Measurements from ENCODE around the gene SIRT1.

Gene SIRT1

GRCh38 chr10:67914777-67915340 lies 30.4 kb downstream of the SIRT1 start:
- no peak for TF ChIP-seq ZNF384 (IDR thresholded peaks at IDR 0.05)
- no peak for TF ChIP-seq PKNOX1 (IDR thresholded peaks at IDR 0.05)
- no peak for TF ChIP-seq FOXA1 (IDR thresholded peaks at IDR 0.05)
- no peak for TF ChIP-seq LEF1 (IDR thresholded peaks at IDR 0.05; ENCODE audit: borderline replicate concordance)
- TF ChIP-seq FOXM1 (IDR thresholded peaks at IDR 0.05; ENCODE audit: borderline replicate concordance), result no peak
- TF ChIP-seq HDGF (IDR thresholded peaks at IDR 0.05; ENCODE audit: borderline replicate concordance), result no peak
- TF ChIP-seq L3MBTL2 (conservative IDR thresholded peaks at IDR 0.05), result no peak
- no peak for TF ChIP-seq CTBP1 (IDR thresholded peaks at IDR 0.05; ENCODE audit: borderline replicate concordance)
- TF ChIP-seq FOXK2 (IDR thresholded peaks at IDR 0.05), result no peak
- no peak for TF ChIP-seq SUZ12 (IDR thresholded peaks at IDR 0.05)
- TF ChIP-seq ELF4 (IDR thresholded peaks at IDR 0.05), result no peak
- no peak for TF ChIP-seq TARDBP (IDR thresholded peaks at IDR 0.05)
- TF ChIP-seq ARNT (IDR thresholded peaks at IDR 0.05), result no peak
- no peak for TF ChIP-seq NFRKB (IDR thresholded peaks at IDR 0.05)
- TF ChIP-seq SP1 (IDR thresholded peaks at IDR 0.05), result no peak
- no peak for TF ChIP-seq BHLHE40 (IDR thresholded peaks at IDR 0.05; ENCODE audit: borderline replicate concordance)
- ChIA-PET CTCF (no interaction called here), POLR2A (no interaction called here)
- DNase-seq (ENCODE audit: extremely low spot score), result no peak

GRCh38 chr10:67917169-67917568 lies 32.7 kb downstream of the SIRT1 start:
- DNase-seq (ENCODE audit: extremely low spot score), result no peak
- ChIA-PET POLR2A (no interaction called here), CTCF (interaction anchor here (0.6 kb wide), 1 partner anchor 102 kb away, joined by 4 read pairs; no protein-coding TSS in a partner anchor)
- no peak for TF ChIP-seq L3MBTL2 (conservative IDR thresholded peaks at IDR 0.05)
- no peak for TF ChIP-seq FOXK2 (IDR thresholded peaks at IDR 0.05)
- TF ChIP-seq BHLHE40 (IDR thresholded peaks at IDR 0.05; ENCODE audit: borderline replicate concordance), result no peak
- TF ChIP-seq HDGF (IDR thresholded peaks at IDR 0.05; ENCODE audit: borderline replicate concordance), result no peak
- no peak for TF ChIP-seq FOXM1 (IDR thresholded peaks at IDR 0.05; ENCODE audit: borderline replicate concordance)
- TF ChIP-seq FOXA1 (IDR thresholded peaks at IDR 0.05), result no peak

- ChIA-PET CTCF (no interaction called here), POLR2A (no interaction called here)
- TF ChIP-seq FOXA1 (IDR thresholded peaks at IDR 0.05), result no peak
- TF ChIP-seq ZNF384 (IDR thresholded peaks at IDR 0.05), result no peak
- TF ChIP-seq ELF4 (IDR thresholded peaks at IDR 0.05), result no peak
- TF ChIP-seq LEF1 (IDR thresholded peaks at IDR 0.05; ENCODE audit: borderline replicate concordance), result no peak
- TF ChIP-seq PKNOX1 (IDR thresholded peaks at IDR 0.05), result no peak
- TF ChIP-seq FOXM1 (IDR thresholded peaks at IDR 0.05; ENCODE audit: borderline replicate concordance), result no peak
- TF ChIP-seq ARNT (IDR thresholded peaks at IDR 0.05), result no peak
- TF ChIP-seq L3MBTL2 (conservative IDR thresholded peaks at IDR 0.05), result no peak
- TF ChIP-seq HDGF (IDR thresholded peaks at IDR 0.05; ENCODE audit: borderline replicate concordance), result no peak
- no peak for TF ChIP-seq NFRKB (IDR thresholded peaks at IDR 0.05)
- TF ChIP-seq FOXK2 (IDR thresholded peaks at IDR 0.05), result no peak
- no peak for DNase-seq (ENCODE audit: extremely low spot score)
Observed at GRCh38 chr10:67917679-67918078, 33.2 kb downstream of the SIRT1 start.

GRCh38 chr10:67921065-67921464 lies 36.6 kb downstream of the SIRT1 start:
- CTCF ChIA-PET, result no interaction called here
- POLR2A ChIA-PET, result no interaction called here
- DNase-seq (ENCODE audit: extremely low spot score), result no peak
- TF ChIP-seq ZNF384 (IDR thresholded peaks at IDR 0.05), result no peak
- no peak for TF ChIP-seq TARDBP (IDR thresholded peaks at IDR 0.05)
- TF ChIP-seq CTBP1 (IDR thresholded peaks at IDR 0.05; ENCODE audit: borderline replicate concordance), result no peak
- TF ChIP-seq SP1 (IDR thresholded peaks at IDR 0.05), result no peak
- no peak for TF ChIP-seq FOXA1 (IDR thresholded peaks at IDR 0.05)
- TF ChIP-seq FOXK2 (IDR thresholded peaks at IDR 0.05), result no peak
- TF ChIP-seq SUZ12 (IDR thresholded peaks at IDR 0.05), result no peak
- no peak for TF ChIP-seq HDGF (IDR thresholded peaks at IDR 0.05; ENCODE audit: borderline replicate concordance)
- no peak for TF ChIP-seq LEF1 (IDR thresholded peaks at IDR 0.05; ENCODE audit: borderline replicate concordance)
- TF ChIP-seq BHLHE40 (IDR thresholded peaks at IDR 0.05; ENCODE audit: borderline replicate concordance), result no peak
- no peak for TF ChIP-seq ELF4 (IDR thresholded peaks at IDR 0.05)

- no peak for DNase-seq (ENCODE audit: extremely low spot score)
- CTCF ChIA-PET, result interaction anchor here (0.6 kb wide), 1 partner anchor 209 kb away, joined by 4 read pairs; no protein-coding TSS in a partner anchor
- TF ChIP-seq ARNT (IDR thresholded peaks at IDR 0.05) (no peak), L3MBTL2 (conservative IDR thresholded peaks at IDR 0.05) (no peak)
- POLR2A ChIA-PET, result interaction anchor here (1.5 kb wide), 1 partner anchor 408 kb away, joined by 3 read pairs; the partner anchor contains the start of gene HNRNPH3
Observed at GRCh38 chr10:67923551-67923950, 39.1 kb downstream of the SIRT1 start.

GRCh38 chr10:67924136-67924535 lies 39.7 kb downstream of the SIRT1 start:
- DNase-seq (ENCODE audit: extremely low spot score), result no peak
- no peak for TF ChIP-seq SP1 (IDR thresholded peaks at IDR 0.05)
- no peak for TF ChIP-seq BHLHE40 (IDR thresholded peaks at IDR 0.05; ENCODE audit: borderline replicate concordance)
- TF ChIP-seq LEF1 (IDR thresholded peaks at IDR 0.05; ENCODE audit: borderline replicate concordance), result no peak
- no peak for TF ChIP-seq L3MBTL2 (conservative IDR thresholded peaks at IDR 0.05)
- TF ChIP-seq SUZ12 (IDR thresholded peaks at IDR 0.05), result no peak
- no peak for TF ChIP-seq ARNT (IDR thresholded peaks at IDR 0.05)
- no peak for TF ChIP-seq ELF4 (IDR thresholded peaks at IDR 0.05)
- TF ChIP-seq PKNOX1 (IDR thresholded peaks at IDR 0.05), result no peak
- TF ChIP-seq HDGF (IDR thresholded peaks at IDR 0.05; ENCODE audit: borderline replicate concordance), result no peak
- TF ChIP-seq FOXM1 (IDR thresholded peaks at IDR 0.05; ENCODE audit: borderline replicate concordance), result no peak
- TF ChIP-seq TARDBP (IDR thresholded peaks at IDR 0.05), result no peak
- TF ChIP-seq NFRKB (IDR thresholded peaks at IDR 0.05), result no peak
- no peak for TF ChIP-seq FOXA1 (IDR thresholded peaks at IDR 0.05)
- TF ChIP-seq CTBP1 (IDR thresholded peaks at IDR 0.05; ENCODE audit: borderline replicate concordance), result no peak
- no peak for TF ChIP-seq FOXK2 (IDR thresholded peaks at IDR 0.05)
- TF ChIP-seq ZNF384 (IDR thresholded peaks at IDR 0.05), result no peak
- CTCF ChIA-PET, result no interaction called here
- POLR2A ChIA-PET, result interaction anchor here (1.5 kb wide), 1 partner anchor 408 kb away, joined by 3 read pairs; the partner anchor contains the start of gene HNRNPH3

Data from HEK293T (cell line).